GM12872 (cell line): ENCODE results near the gene WDR20.

Source experiments
- CTCF ChIP-seq: IDR thresholded peaks from 3 replicates; pipeline ENCODE4 v1.5.1; 2011; ENCODE audit warnings: low read depth, mild to moderate bottlenecking, low read length, moderate library complexity; ENCODE audit not compliant: insufficient read depth

The WDR20 gene

DNA sequence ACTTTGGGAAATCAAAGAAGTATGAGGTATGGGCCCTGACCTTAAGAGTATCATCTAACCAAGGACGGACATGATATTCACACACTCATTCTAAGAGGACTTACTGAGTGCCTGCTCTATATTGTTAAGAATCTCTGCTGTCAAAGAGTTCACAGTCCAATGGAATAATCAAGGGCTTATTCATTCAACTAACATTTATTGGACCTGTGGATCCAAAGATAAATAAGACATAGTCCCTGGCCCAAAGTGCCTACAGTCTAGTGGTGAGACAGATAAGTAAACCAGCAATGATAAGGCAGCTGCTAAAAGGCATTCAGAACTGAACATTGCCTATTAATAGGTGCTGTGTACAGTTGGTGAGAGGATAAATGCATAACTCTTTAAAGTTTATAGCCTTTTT lies 11.0 kb downstream of the WDR20 start:
- no peak for TF ChIP-seq CTCF

DNA sequence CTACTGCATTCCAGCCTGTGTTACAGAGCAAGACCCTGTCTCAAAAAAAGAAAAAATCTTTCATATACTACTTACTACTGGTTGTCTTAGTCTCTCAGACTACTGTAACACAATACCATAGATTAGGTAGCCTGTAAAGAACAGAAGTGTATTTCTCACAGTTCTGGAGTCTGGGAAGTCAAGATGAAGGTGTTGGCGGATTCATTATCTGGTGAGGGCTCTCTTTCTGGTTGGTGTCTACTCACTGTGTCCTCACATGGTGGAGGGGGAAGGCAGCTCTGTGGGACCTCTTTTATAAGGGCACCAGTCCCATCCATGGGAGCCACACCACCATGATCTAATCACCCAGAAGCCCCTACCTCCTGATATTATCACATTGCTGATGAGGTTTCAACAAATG lies 14.4 kb downstream of the WDR20 start:
- no peak for TF ChIP-seq CTCF

GRCh38 chr14:102154821-102155549 lies 15.3 kb downstream of the WDR20 start:
- TF ChIP-seq CTCF, result no peak

- TF ChIP-seq CTCF, result no peak
Measured at GRCh38 chr14:102157346-102157745, 17.6 kb downstream of the WDR20 start.

- TF ChIP-seq CTCF, result no peak
Measured at GRCh38 chr14:102158797-102159196, 19.1 kb downstream of the WDR20 start.

GRCh38 chr14:102159841-102160240 lies 20.1 kb downstream of the WDR20 start:
- TF ChIP-seq CTCF, result no peak

DNA sequence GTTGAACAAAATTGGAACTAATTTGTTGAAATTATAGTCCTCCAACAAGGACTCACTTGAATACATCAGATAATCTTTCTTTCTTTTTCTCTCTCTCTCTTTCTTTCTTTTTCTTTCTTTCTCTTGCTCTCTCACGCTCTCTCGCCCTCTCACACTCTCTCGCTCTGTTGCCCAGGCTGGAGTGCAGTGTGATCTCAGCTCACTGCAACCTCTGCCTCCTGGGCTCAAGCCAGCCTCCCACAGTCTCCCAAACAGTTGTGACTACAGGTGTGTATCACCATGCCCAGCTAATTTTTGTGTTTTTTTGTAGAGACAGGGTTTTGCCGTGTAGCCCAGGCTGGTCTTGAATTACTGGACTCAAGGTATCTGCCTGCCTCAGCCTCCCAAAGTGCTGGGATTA lies 22.8 kb downstream of the WDR20 start:
- TF ChIP-seq CTCF, result no peak
